ENCODE measurements around the gene TBL1X.

Gene TBL1X

GRCh38 chrX:9668537-9668936, 203.7 kb downstream of the TBL1X start:
- Histone ChIP-seq H3K79me1 (ENCODE audit: low read depth, low read length) (peaks cover 3% of the 10 kb centered on the region), H3K18ac (ENCODE audit: low read length) (no peak overlapping the region), H2BK5ac (ENCODE audit: low read length) (no peak overlapping the region), H3K4me3 (ENCODE audit: low read length in 2 of 2) (no peak overlapping the region), H3K23ac (ENCODE audit: low read depth, low read length, poor library complexity) (no peak overlapping the region), H2BK120ac (ENCODE audit: low read depth, low read length) (no peak overlapping the region), H3K4me2 (ENCODE audit: insufficient read depth, low read length, poor library complexity, severe bottlenecking) (no peak overlapping the region), H2AFZ (ENCODE audit: low read length) (no peak overlapping the region), H3K9me3 (replicated peaks in 1 of 2; ENCODE audit: control insufficient read depth in 2 of 2, insufficient read depth in 1 of 2, low read depth in 1 of 2, low read length in 2 of 2) (peaks cover 4 to 9% of the 10 kb centered on the region in 2 donors), H4K91ac (ENCODE audit: low read depth, low read length, poor library complexity) (no peak overlapping the region), H4K8ac (ENCODE audit: low read depth, low read length) (no peak overlapping the region), H3K4ac (ENCODE audit: low read length) (no peak overlapping the region), H2BK12ac (ENCODE audit: low read length) (no peak overlapping the region), H3K9ac (ENCODE audit: low read depth, low read length, poor library complexity) (no peak overlapping the region), H3K27me3 (ENCODE audit: control insufficient read depth in 3 of 3, insufficient read depth in 3 of 3, low read depth in 1 of 3, low read length in 3 of 3) (no peaks in the 10 kb centered on the region), H3K27ac (replicated peaks; ENCODE audit: low read length) (no peak overlapping the region), H3K36me3 (replicated peaks in 1 of 2; ENCODE audit: control insufficient read depth in 2 of 2, insufficient read depth in 2 of 2, low read length in 2 of 2) (peaks cover 2 to 3% of the 10 kb centered on the region in 2 donors), H3K4me1 (ENCODE audit: control insufficient read depth in 2 of 2, insufficient read depth in 1 of 2, low read depth in 1 of 2, low read length in 2 of 2) (peaks cover 0 to 14% of the 10 kb centered on the region in 2 donors), H3K14ac (ENCODE audit: low read length) (no peak overlapping the region), H2AK5ac (ENCODE audit: low read depth, low read length) (no peak overlapping the region), H2BK15ac (ENCODE audit: low read length) (no peak overlapping the region)
- no CpG with 5 or more reads among the region's 3 CpGs for WGBS, 2 donors (ENCODE audit: extremely low coverage in 2 of 2, insufficient read length in 2 of 2, insufficient replicate concordance in 1 of 2)
- no peak for DNase-seq (ENCODE audit: low spot score)

GRCh38 chrX:9670136-9670814, 205.4 kb downstream of the TBL1X start:
- no peak overlapping the region for H3K4me2 ChIP-seq (ENCODE audit: insufficient read depth, low read length, poor library complexity, severe bottlenecking)
- peaks cover 0 to 14% of the 10 kb centered on the region in 2 donors for H3K4me1 ChIP-seq (ENCODE audit: control insufficient read depth in 2 of 2, insufficient read depth in 1 of 2, low read depth in 1 of 2, low read length in 2 of 2)
- no peak overlapping the region for H2BK5ac ChIP-seq (ENCODE audit: low read length)
- DNase-seq (ENCODE audit: low spot score) = no peak
- no peak overlapping the region for H4K91ac ChIP-seq (ENCODE audit: low read depth, low read length, poor library complexity)
- no peak overlapping the region for H2BK15ac ChIP-seq (ENCODE audit: low read length)
- peaks cover 4 to 9% of the 10 kb centered on the region in 2 donors for H3K9me3 ChIP-seq (replicated peaks in 1 of 2; ENCODE audit: control insufficient read depth in 2 of 2, insufficient read depth in 1 of 2, low read depth in 1 of 2, low read length in 2 of 2)
- no peak overlapping the region for H2BK120ac ChIP-seq (ENCODE audit: low read depth, low read length)
- H3K14ac ChIP-seq (ENCODE audit: low read length) = no peak overlapping the region
- H3K36me3 ChIP-seq (replicated peaks in 1 of 2; ENCODE audit: control insufficient read depth in 2 of 2, insufficient read depth in 2 of 2, low read length in 2 of 2) = peaks cover 2 to 3% of the 10 kb centered on the region in 2 donors
- peaks cover 1% of the 10 kb centered on the region for H3K79me1 ChIP-seq (ENCODE audit: low read depth, low read length)
- H2AFZ ChIP-seq (ENCODE audit: low read length) = no peak overlapping the region
- no peak overlapping the region for H3K23ac ChIP-seq (ENCODE audit: low read depth, low read length, poor library complexity)
- no peak overlapping the region for H2AK5ac ChIP-seq (ENCODE audit: low read depth, low read length)
- H3K9ac ChIP-seq (ENCODE audit: low read depth, low read length, poor library complexity) = no peak overlapping the region
- no peaks in the 10 kb centered on the region for H3K27me3 ChIP-seq (ENCODE audit: control insufficient read depth in 3 of 3, insufficient read depth in 3 of 3, low read depth in 1 of 3, low read length in 3 of 3)
- H3K27ac ChIP-seq (replicated peaks; ENCODE audit: low read length) = no peak overlapping the region
- H3K4ac ChIP-seq (ENCODE audit: low read length) = no peak overlapping the region
- no peak overlapping the region for H3K18ac ChIP-seq (ENCODE audit: low read length)
- H2BK12ac ChIP-seq (ENCODE audit: low read length) = no peak overlapping the region
- H3K4me3 ChIP-seq (ENCODE audit: low read length in 2 of 2) = no peak overlapping the region
- no peak overlapping the region for H4K8ac ChIP-seq (ENCODE audit: low read depth, low read length)
- WGBS, 2 donors (ENCODE audit: extremely low coverage in 2 of 2, insufficient read length in 2 of 2, insufficient replicate concordance in 1 of 2) = no CpG with 5 or more reads among the region's 8 CpGs

GRCh38 chrX:9671998-9672397, 207.1 kb downstream of the TBL1X start:
- DNase-seq (ENCODE audit: low spot score) = no peak
- Histone ChIP-seq H3K36me3 (replicated peaks in 1 of 2; ENCODE audit: control insufficient read depth in 2 of 2, insufficient read depth in 2 of 2, low read length in 2 of 2) (peaks cover 0 to 3% of the 10 kb centered on the region in 2 donors), H3K4me3 (ENCODE audit: low read length in 2 of 2) (no peak overlapping the region), H2AK5ac (ENCODE audit: low read depth, low read length) (no peak overlapping the region), H2BK15ac (ENCODE audit: low read length) (no peak overlapping the region), H3K14ac (ENCODE audit: low read length) (no peak overlapping the region), H3K4me2 (ENCODE audit: insufficient read depth, low read length, poor library complexity, severe bottlenecking) (no peak overlapping the region), H2AFZ (ENCODE audit: low read length) (no peak overlapping the region), H3K79me1 (ENCODE audit: low read depth, low read length) (no peaks in the 10 kb centered on the region), H3K9me3 (replicated peaks in 1 of 2; ENCODE audit: control insufficient read depth in 2 of 2, insufficient read depth in 1 of 2, low read depth in 1 of 2, low read length in 2 of 2) (peaks cover 0 to 3% of the 10 kb centered on the region in 2 donors), H3K27ac (replicated peaks; ENCODE audit: low read length) (no peak overlapping the region), H4K91ac (ENCODE audit: low read depth, low read length, poor library complexity) (no peak overlapping the region), H4K8ac (ENCODE audit: low read depth, low read length) (no peak overlapping the region), H2BK5ac (ENCODE audit: low read length) (no peak overlapping the region), H3K4me1 (ENCODE audit: control insufficient read depth in 2 of 2, insufficient read depth in 1 of 2, low read depth in 1 of 2, low read length in 2 of 2) (peaks cover 0 to 14% of the 10 kb centered on the region in 2 donors), H3K18ac (ENCODE audit: low read length) (no peak overlapping the region), H3K9ac (ENCODE audit: low read depth, low read length, poor library complexity) (no peak overlapping the region), H2BK120ac (ENCODE audit: low read depth, low read length) (no peak overlapping the region), H3K27me3 (ENCODE audit: control insufficient read depth in 3 of 3, insufficient read depth in 3 of 3, low read depth in 1 of 3, low read length in 3 of 3) (no peaks in the 10 kb centered on the region), H3K23ac (ENCODE audit: low read depth, low read length, poor library complexity) (no peak overlapping the region), H3K4ac (ENCODE audit: low read length) (no peak overlapping the region), H2BK12ac (ENCODE audit: low read length) (no peak overlapping the region)
- no CpG with 5 or more reads among the region's 3 CpGs for WGBS, 2 donors (ENCODE audit: extremely low coverage in 2 of 2, insufficient read length in 2 of 2, insufficient replicate concordance in 1 of 2)

GRCh38 chrX:9676306-9676705, 211.4 kb downstream of the TBL1X start:
- Histone ChIP-seq H3K23ac (ENCODE audit: low read depth, low read length, poor library complexity) (no peak overlapping the region), H2BK120ac (ENCODE audit: low read depth, low read length) (no peak overlapping the region), H3K4me2 (ENCODE audit: insufficient read depth, low read length, poor library complexity, severe bottlenecking) (no peak overlapping the region), H3K14ac (ENCODE audit: low read length) (no peak overlapping the region), H3K4ac (ENCODE audit: low read length) (no peak overlapping the region), H3K4me1 (ENCODE audit: control insufficient read depth in 2 of 2, insufficient read depth in 1 of 2, low read depth in 1 of 2, low read length in 2 of 2) (no peaks in the 10 kb centered on the region), H3K27ac (replicated peaks; ENCODE audit: low read length) (no peak overlapping the region), H2AFZ (ENCODE audit: low read length) (no peak overlapping the region), H4K91ac (ENCODE audit: low read depth, low read length, poor library complexity) (no peak overlapping the region), H3K9me3 (replicated peaks in 1 of 2; ENCODE audit: control insufficient read depth in 2 of 2, insufficient read depth in 1 of 2, low read depth in 1 of 2, low read length in 2 of 2) (peaks cover 0 to 3% of the 10 kb centered on the region in 2 donors), H2BK5ac (ENCODE audit: low read length) (no peak overlapping the region), H3K79me1 (ENCODE audit: low read depth, low read length) (no peaks in the 10 kb centered on the region), H2BK12ac (ENCODE audit: low read length) (no peak overlapping the region), H4K8ac (ENCODE audit: low read depth, low read length) (no peak overlapping the region), H3K36me3 (replicated peaks in 1 of 2; ENCODE audit: control insufficient read depth in 2 of 2, insufficient read depth in 2 of 2, low read length in 2 of 2) (peaks cover 3 to 4% of the 10 kb centered on the region in 2 donors), H3K4me3 (ENCODE audit: low read length in 2 of 2) (no peak overlapping the region), H2BK15ac (ENCODE audit: low read length) (no peak overlapping the region), H3K18ac (ENCODE audit: low read length) (no peak overlapping the region), H3K9ac (ENCODE audit: low read depth, low read length, poor library complexity) (no peak overlapping the region), H3K27me3 (ENCODE audit: control insufficient read depth in 3 of 3, insufficient read depth in 3 of 3, low read depth in 1 of 3, low read length in 3 of 3) (no peaks in the 10 kb centered on the region), H2AK5ac (ENCODE audit: low read depth, low read length) (no peak overlapping the region)
- no CpG with 5 or more reads among the region's 13 CpGs for WGBS, 2 donors (ENCODE audit: extremely low coverage in 2 of 2, insufficient read length in 2 of 2, insufficient replicate concordance in 1 of 2)
- DNase-seq (ENCODE audit: low spot score) = no peak

Measured in neuronal stem cell (in vitro differentiated cells).